Measurements from ENCODE around the gene ELN.

ELN gene

GRCh38 chr7:74049997-74050798 lies 22.2 kb downstream of the ELN start:
- no peak for TF ChIP-seq CTCF (IDR thresholded peaks at IDR 0.05; ENCODE audit: borderline replicate concordance, insufficient read depth, low read depth, low read length)
- H3K4me3 ChIP-seq (ENCODE audit: low read depth, low read length) = no peak overlapping the region

DNA sequence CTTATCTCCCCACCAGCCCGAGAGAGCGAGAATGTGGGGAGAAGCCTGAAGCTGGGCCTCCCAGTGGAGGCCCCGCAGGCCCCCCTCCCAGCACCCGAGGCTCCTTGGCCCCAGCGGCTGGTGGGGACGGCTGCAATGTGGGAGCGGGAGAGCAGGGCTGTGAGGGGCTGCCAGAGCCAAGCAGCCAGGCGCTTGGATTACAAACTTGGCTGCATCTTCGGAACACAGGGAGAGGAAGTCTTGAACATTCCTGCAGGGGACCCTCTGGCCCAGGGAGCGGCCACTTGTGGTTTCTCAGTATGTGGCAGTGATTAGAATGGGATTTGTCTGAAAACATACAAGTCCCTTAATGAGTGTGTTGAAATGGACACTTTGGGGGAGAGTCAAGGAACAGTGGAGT lies 23.2 kb downstream of the ELN start:
- no peak for TF ChIP-seq CTCF (IDR thresholded peaks at IDR 0.05; ENCODE audit: borderline replicate concordance, insufficient read depth, low read depth, low read length)
- H3K4me3 ChIP-seq (ENCODE audit: low read depth, low read length) = no peak overlapping the region

DNA sequence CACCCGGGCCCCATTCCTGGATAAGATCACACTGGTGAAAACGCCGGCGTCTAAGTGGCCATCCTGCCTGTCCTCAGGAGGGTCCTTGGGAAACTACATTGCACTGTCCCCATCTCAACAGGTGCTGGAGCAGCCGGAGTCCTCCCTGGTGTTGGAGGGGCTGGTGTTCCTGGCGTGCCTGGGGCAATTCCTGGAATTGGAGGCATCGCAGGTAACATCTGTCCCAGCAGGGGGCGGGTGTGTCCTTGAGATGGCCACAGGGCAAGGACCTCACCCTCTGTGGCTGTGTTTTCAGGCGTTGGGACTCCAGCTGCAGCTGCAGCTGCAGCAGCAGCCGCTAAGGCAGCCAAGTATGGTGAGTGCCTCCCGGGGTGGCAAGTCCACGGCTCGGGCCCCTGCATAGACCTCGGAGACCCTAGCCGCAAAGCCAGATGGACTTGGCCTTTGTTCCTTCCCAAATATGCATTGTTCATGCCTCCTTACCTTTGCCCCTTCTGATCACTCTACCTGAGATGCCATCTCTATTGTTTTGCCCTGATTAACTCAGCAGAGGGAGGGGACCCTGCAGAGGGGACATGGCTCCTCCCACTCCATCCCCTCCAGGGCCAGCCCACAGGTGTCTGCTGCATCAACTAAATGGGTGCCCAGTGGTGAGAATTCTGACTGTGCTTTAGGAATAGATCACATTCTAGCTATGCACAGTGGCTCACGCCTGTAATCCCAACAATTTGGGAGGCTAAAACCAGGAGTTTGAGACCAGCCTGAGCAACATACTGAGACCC lies 23.8 kb downstream of the ELN start:
- peak; percentile 39; the same call in 1 of the 2 replicates for TF ChIP-seq CTCF (IDR thresholded peaks at IDR 0.05; ENCODE audit: borderline replicate concordance, insufficient read depth, low read depth, low read length)

DNA sequence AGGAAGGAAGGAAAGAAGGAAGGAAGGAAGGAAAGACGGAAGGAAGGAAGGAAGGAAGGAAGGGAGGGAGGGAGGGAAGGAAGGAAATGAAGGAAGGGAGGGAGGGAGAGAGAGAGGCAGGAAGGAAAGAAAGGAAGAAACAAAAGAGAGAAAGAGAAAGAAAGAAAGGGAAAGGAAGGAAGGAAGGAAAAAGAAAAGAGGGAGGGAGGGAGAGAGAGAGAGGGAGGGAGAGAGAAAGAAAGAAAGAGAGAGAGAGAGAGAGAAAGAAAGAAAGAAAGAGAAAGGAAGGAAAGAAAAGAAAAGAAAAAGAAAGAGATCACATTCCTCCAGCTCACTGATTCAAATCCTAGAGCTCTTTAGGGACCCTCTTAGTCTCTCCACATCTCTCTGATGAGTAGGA lies 24.7 kb downstream of the ELN start:
- TF ChIP-seq CTCF (IDR thresholded peaks at IDR 0.05; ENCODE audit: borderline replicate concordance, insufficient read depth, low read depth, low read length) = no peak

More for the DNA sequence above, 23.8 kb downstream of the ELN start:
- no peak overlapping the region for H3K4me3 ChIP-seq (ENCODE audit: low read depth, low read length)

GRCh38 chr7:74053589-74054186 lies 25.7 kb downstream of the ELN start:
- H3K4me3 ChIP-seq (ENCODE audit: low read depth, low read length) = no peak overlapping the region
- TF ChIP-seq CTCF (IDR thresholded peaks at IDR 0.05; ENCODE audit: borderline replicate concordance, insufficient read depth, low read depth, low read length) = no peak

More for the DNA sequence above, 24.7 kb downstream of the ELN start:
- H3K4me3 ChIP-seq (ENCODE audit: low read depth, low read length) = no peak overlapping the region

DNA sequence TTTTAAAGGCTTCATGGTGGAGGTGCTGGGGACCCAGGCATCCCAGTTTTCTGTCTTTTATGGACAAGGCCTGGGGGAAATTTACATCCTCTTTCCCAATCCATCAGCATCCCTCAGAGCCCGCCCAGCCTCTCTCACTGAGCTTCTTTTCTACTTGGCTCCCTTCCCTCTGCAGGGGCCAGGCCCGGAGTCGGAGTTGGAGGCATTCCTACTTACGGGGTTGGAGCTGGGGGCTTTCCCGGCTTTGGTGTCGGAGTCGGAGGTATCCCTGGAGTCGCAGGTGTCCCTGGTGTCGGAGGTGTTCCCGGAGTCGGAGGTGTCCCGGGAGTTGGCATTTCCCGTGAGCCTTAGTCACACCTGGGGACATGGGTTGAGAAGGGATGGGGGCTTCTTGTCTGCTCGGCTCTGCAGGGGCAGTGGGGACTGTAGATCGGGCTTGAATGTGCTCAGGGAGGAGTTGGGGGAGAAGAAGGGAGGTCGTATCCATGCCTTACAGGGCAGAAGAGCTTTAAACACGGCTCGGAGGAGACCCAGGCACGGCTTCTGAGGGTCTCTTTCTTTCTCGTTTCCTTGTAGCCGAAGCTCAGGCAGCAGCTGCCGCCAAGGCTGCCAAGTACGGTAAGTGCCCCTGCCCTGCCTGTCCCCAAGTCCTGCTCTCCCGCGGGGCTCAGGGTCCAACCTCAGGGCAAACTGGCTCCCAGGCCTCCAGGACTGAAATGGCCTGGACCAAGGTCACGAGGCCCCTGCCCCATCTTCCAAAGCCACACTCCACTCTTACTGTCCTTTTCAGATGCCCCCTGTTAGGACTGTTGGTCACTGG lies 28.3 kb downstream of the ELN start:
- no peak for TF ChIP-seq CTCF (IDR thresholded peaks at IDR 0.05; ENCODE audit: borderline replicate concordance, insufficient read depth, low read depth, low read length)
- H3K4me3 ChIP-seq (ENCODE audit: low read depth, low read length) = no peak overlapping the region
